ENCODE measurements around the gene GGT6.

DNA sequence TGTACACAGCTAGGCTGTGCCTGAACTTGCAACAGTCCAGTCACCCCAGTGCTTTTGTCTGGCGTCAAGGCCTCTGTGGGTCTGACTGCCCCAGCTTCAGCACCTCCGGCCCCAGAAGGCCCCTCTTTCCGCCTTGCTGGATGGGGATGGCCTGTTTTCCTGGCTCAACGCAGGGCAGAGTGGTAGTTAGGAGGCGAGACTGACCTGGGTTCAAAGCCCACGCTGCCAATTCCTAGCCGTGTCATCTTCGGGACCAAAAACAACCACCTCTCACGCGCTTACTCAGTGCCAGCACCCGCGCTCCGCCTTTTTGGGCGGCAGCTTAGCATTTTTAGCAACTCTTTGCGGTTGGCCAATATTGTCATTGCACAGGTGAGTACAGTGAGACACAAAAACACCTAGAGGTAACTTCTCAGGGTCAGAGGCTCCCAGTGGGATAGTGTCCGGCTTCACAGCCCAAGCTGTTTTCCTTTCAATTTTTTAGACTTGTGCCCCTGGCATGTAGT is 9.8 kb downstream of the GGT6 start:
- TF ChIP-seq CTCF (IDR thresholded peaks at IDR 0.05) = no peak
- no peak for TF ChIP-seq FOXM1 (IDR thresholded peaks at IDR 0.05; ENCODE audit: low read depth)

Measured in SK-N-SH (cell line).